ENCODE results near the gene SPRED3. TPM values are rescaled to one million over a fixed set of nuclear protein-coding genes. Genes with fewer than 3 reads are reported as not detected.
"Not testable (repeated sequence)": the region's sequence is repeated elsewhere in the genome, so short reads cannot be mapped to it uniquely, and the experiment has no call there.

SPRED3 gene
- total and polyA plus RNA-seq, 2 donors (not counting 1 experiment from before 2014, with no cell fraction given): 1.5 to 2.0 TPM

GRCh38 chr19:38425222-38425809, 36.8 kb downstream of the SPRED3 start:
- H3K27ac ChIP-seq (ENCODE audit: insufficient read depth, low read length): no peak overlapping the region
- DNase-seq (ENCODE audit: low read depth in 2 of 2): no peak
- no peaks in the 10 kb centered on the region for H3K36me3 ChIP-seq (ENCODE audit: control insufficient read depth, insufficient read depth, low read length)
- no peak overlapping the region for H3K4me2 ChIP-seq (ENCODE audit: extremely low read depth, insufficient read depth, low read length)
- no peaks in the 10 kb centered on the region for H4K20me1 ChIP-seq (ENCODE audit: control insufficient read depth, extremely low read depth, insufficient read depth, low read length)
- TF ChIP-seq EZH2 (IDR thresholded peaks at IDR 0.05; ENCODE audit: low read length, missing control alignments): no peak
- no peak for TF ChIP-seq CTCF (conservative IDR thresholded peaks at IDR 0.05 in 1 of 2, IDR thresholded peaks at IDR 0.05 in 1 of 2; ENCODE audit: low read depth in 1 of 2, low read length in 2 of 2)
- H3K27me3 ChIP-seq (ENCODE audit: control insufficient read depth, insufficient read depth, low read length): peaks cover 8% of the 10 kb centered on the region
- H3K9me3 ChIP-seq (ENCODE audit: control insufficient read depth, insufficient read depth, low read depth, low read length): no peaks in the 10 kb centered on the region
- no peak overlapping the region for H2AFZ ChIP-seq (ENCODE audit: low read length)
- no peaks in the 10 kb centered on the region for H3K79me2 ChIP-seq (ENCODE audit: control insufficient read depth, insufficient read depth, low read length)
- no peak overlapping the region for H3K4me3 ChIP-seq (replicated peaks in 1 of 4; ENCODE audit: control extremely low read depth in 1 of 4, insufficient read depth in 1 of 4, low read depth in 3 of 4, low read length in 4 of 4)
- no peak overlapping the region for H3K9ac ChIP-seq (ENCODE audit: insufficient read depth, low read length)
- no peaks in the 10 kb centered on the region for H3K4me1 ChIP-seq (ENCODE audit: control insufficient read depth, extremely low read depth, insufficient read depth, low read length)

GRCh38 chr19:38425810-38426466, 37.4 kb downstream of the SPRED3 start, which contains the start of gene RASGRP4:
RASGRP4 (minus strand) TSS chr19:38426219; CDS start chr19:38426091, 128 bp downstream.
- Histone ChIP-seq H4K20me1 (ENCODE audit: control insufficient read depth, extremely low read depth, insufficient read depth, low read length) (no peaks in the 10 kb centered on the region), H3K36me3 (ENCODE audit: control insufficient read depth, insufficient read depth, low read length) (no peaks in the 10 kb centered on the region), H3K9me3 (ENCODE audit: control insufficient read depth, insufficient read depth, low read depth, low read length) (no peaks in the 10 kb centered on the region), H3K9ac (ENCODE audit: insufficient read depth, low read length) (no peak within 1 kb of the TSS), H3K4me1 (ENCODE audit: control insufficient read depth, extremely low read depth, insufficient read depth, low read length) (no peaks in the 10 kb centered on the region), H3K27ac (ENCODE audit: insufficient read depth, low read length) (no peak within 1 kb of the TSS), H3K27me3 (ENCODE audit: control insufficient read depth, insufficient read depth, low read length) (peaks cover 8% of the 10 kb centered on the region), H3K79me2 (ENCODE audit: control insufficient read depth, insufficient read depth, low read length) (no peaks in the 10 kb centered on the region), H2AFZ (ENCODE audit: low read length) (no peak within 1 kb of the TSS), H3K4me3 (replicated peaks in 1 of 4; ENCODE audit: control extremely low read depth in 1 of 4, insufficient read depth in 1 of 4, low read depth in 3 of 4, low read length in 4 of 4) (no peak within 1 kb of the TSS), H3K4me2 (ENCODE audit: extremely low read depth, insufficient read depth, low read length) (no peak within 1 kb of the TSS)
- DNase-seq (ENCODE audit: low read depth in 2 of 2): no peak
- TF ChIP-seq EZH2 (IDR thresholded peaks at IDR 0.05; ENCODE audit: low read length, missing control alignments) (no peak), CTCF (conservative IDR thresholded peaks at IDR 0.05 in 1 of 2, IDR thresholded peaks at IDR 0.05 in 1 of 2; ENCODE audit: low read depth in 1 of 2, low read length in 2 of 2) (no peak)

GRCh38 chr19:38427035-38427677, 38.7 kb downstream of the SPRED3 start:
- H3K9ac ChIP-seq (ENCODE audit: insufficient read depth, low read length); H3K4me2 ChIP-seq (ENCODE audit: extremely low read depth, insufficient read depth, low read length); H3K4me1 ChIP-seq (ENCODE audit: control insufficient read depth, extremely low read depth, insufficient read depth, low read length); H4K20me1 ChIP-seq (ENCODE audit: control insufficient read depth, extremely low read depth, insufficient read depth, low read length); H3K9me3 ChIP-seq (ENCODE audit: control insufficient read depth, insufficient read depth, low read depth, low read length); DNase-seq (ENCODE audit: low read depth in 2 of 2); H3K36me3 ChIP-seq (ENCODE audit: control insufficient read depth, insufficient read depth, low read length); H3K4me3 ChIP-seq (replicated peaks in 1 of 4; ENCODE audit: control extremely low read depth in 1 of 4, insufficient read depth in 1 of 4, low read depth in 3 of 4, low read length in 4 of 4); H3K27me3 ChIP-seq (ENCODE audit: control insufficient read depth, insufficient read depth, low read length); H3K79me2 ChIP-seq (ENCODE audit: control insufficient read depth, insufficient read depth, low read length); H3K27ac ChIP-seq (ENCODE audit: insufficient read depth, low read length); H2AFZ ChIP-seq (ENCODE audit: low read length): not testable (repeated sequence)

Measured in fibroblast of lung (primary cell).